Measurements from ENCODE around the gene CAMKK1. TPM values are rescaled to one million over a fixed set of nuclear protein-coding genes. Genes with fewer than 3 reads are reported as not detected.
A peak's percentile ranks its signal among the peaks of the same experiment; 100 is the strongest.

The CAMKK1 gene
- total and polyA plus RNA-seq, 2 of the 4 experiments (the other 2 are of a cell fraction), result 4.1 to 8.2 TPM

DNA sequence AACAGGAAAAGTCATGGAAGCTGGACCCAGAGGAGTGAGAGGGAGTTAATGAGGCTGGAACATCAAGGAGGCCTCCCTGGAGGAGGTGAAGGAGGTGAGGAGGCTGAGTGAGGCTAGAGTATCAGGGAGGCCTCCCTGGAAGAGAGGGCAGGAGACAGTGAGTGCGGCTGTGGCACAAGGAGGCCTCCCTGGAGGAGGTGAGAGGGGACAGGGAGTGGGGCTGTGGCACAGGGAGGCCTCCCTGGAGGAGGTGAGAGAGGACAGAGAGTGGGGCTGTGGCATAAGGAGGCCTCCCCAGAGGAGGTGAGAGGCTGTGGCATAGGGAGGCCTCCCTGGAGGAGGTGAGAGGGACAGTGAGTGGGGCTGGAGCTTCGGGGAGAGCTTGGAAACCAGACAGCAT, 5.5 kb downstream of the CAMKK1 start:
- Histone ChIP-seq H3K23ac (ENCODE audit: low read depth, low read length) (no peak overlapping the region), H3K79me1 (ENCODE audit: low read depth in 1 of 2, low read length in 2 of 2) (peaks cover 14 to 56% of the 10 kb centered on the region in 2 experiments; a peak in 3 of 4 replicates), H4K20me1 (ENCODE audit: insufficient read depth, low read length) (peaks cover 6% of the 10 kb centered on the region; the same call in 1 of the 2 replicates), H2BK120ac (ENCODE audit: low read depth, low read length) (no peak overlapping the region), H4K5ac (ENCODE audit: low read depth, low read length) (no peak overlapping the region), H2BK5ac (ENCODE audit: low read depth, low read length, poor library complexity, severe bottlenecking) (peak overlapping the region; percentile 86), H3K14ac (replicated peaks; ENCODE audit: low read depth, low read length) (no peak overlapping the region), H2BK20ac (ENCODE audit: low read depth, low read length) (no peak overlapping the region), H3K18ac (ENCODE audit: low read depth, low read length) (no peak overlapping the region), H3K4ac (ENCODE audit: low read depth, low read length) (0 out of 2 replicates have a peak overlapping the region, but pooled peaks have one; percentile 81), H3K56ac (ENCODE audit: extremely low read depth, insufficient read depth, low read length) (no peak overlapping the region), H3K27ac (ENCODE audit: insufficient read depth, low read length) (no peak overlapping the region), H3K9ac (ENCODE audit: low read depth, low read length) (no peak overlapping the region), H3K4me2 (ENCODE audit: low read depth, low read length) (no peak overlapping the region), H3K27me3 (ENCODE audit: control insufficient read depth, insufficient read depth, low read length) (no peaks in the 10 kb centered on the region), H4K91ac (ENCODE audit: insufficient read depth, low read depth, low read length) (peak overlapping the region; percentile 81; the same call in 1 of the 2 replicates), H2AK9ac (replicated peaks; ENCODE audit: low read depth, low read length, poor library complexity) (peak overlapping the region; percentile 96), H2BK15ac (ENCODE audit: low read depth, low read length) (no peak overlapping the region; the same call in 2 of the 3 replicates), H3K4me1 (ENCODE audit: control insufficient read depth, insufficient read depth, low read length) (peaks cover 46% of the 10 kb centered on the region), H4K8ac (ENCODE audit: low read depth in 2 of 2, low read length in 2 of 2) (0 out of 4 replicates have a peak overlapping the region, but pooled peaks of 1 of the 2 experiments have one; percentile 9), H2AK5ac (ENCODE audit: low read depth, low read length) (peak overlapping the region; percentile 22), H3K4me3 (ENCODE audit: insufficient read depth, low read depth, low read length) (no peak overlapping the region), H3K36me3 (ENCODE audit: control insufficient read depth, insufficient read depth, low read length) (peaks cover 4% of the 10 kb centered on the region; the same call in 1 of the 2 replicates), H3K9me1 (ENCODE audit: insufficient read depth, low read length) (peaks cover 15% of the 10 kb centered on the region), H3K9me3 (ENCODE audit: control insufficient read depth, insufficient read depth, low read length) (no peaks in the 10 kb centered on the region), H2AFZ (replicated peaks; ENCODE audit: low read length, poor library complexity) (no peak overlapping the region)
- no TSS peak for BruUV-seq (replicated peaks)
- DNase-seq (no peak), ATAC-seq (ENCODE audit: low read depth) (no peak)
- POLR2A ChIA-PET (ENCODE audit: unreplicated experiment), result no interaction called here
- intact Hi-C loops (cut with micrococcal nuclease) (no loop called here), in situ Hi-C loops (cut with MboI; ENCODE audit: low sequenced_read_pairs) (no loop called here), dilution Hi-C loops (cut with HindIII; ENCODE audit: low sequenced_read_pairs, unreplicated experiment) (no loop called here)
- WGBS, 2 experiments (ENCODE audit: extremely low coverage in 2 of 2, insufficient read length in 1 of 2), result 100% methylated on average over 1 of the region's 2 CpGs; no CpG with 5 or more reads in 1 of the 2 experiments
- no peak for TF ChIP-seq MXI1 (IDR thresholded peaks at IDR 0.05; ENCODE audit: borderline replicate concordance, low read depth, low read length)
- no peak for TF ChIP-seq BHLHE40 (IDR thresholded peaks at IDR 0.05; ENCODE audit: low read depth, low read length)
- TF ChIP-seq CEBPB (IDR thresholded peaks at IDR 0.05; ENCODE audit: low read depth, low read length), result no peak
- TF ChIP-seq MAZ (IDR thresholded peaks at IDR 0.05; ENCODE audit: borderline replicate concordance, low read depth, low read length), result no peak
- TF ChIP-seq, protein P1, sequence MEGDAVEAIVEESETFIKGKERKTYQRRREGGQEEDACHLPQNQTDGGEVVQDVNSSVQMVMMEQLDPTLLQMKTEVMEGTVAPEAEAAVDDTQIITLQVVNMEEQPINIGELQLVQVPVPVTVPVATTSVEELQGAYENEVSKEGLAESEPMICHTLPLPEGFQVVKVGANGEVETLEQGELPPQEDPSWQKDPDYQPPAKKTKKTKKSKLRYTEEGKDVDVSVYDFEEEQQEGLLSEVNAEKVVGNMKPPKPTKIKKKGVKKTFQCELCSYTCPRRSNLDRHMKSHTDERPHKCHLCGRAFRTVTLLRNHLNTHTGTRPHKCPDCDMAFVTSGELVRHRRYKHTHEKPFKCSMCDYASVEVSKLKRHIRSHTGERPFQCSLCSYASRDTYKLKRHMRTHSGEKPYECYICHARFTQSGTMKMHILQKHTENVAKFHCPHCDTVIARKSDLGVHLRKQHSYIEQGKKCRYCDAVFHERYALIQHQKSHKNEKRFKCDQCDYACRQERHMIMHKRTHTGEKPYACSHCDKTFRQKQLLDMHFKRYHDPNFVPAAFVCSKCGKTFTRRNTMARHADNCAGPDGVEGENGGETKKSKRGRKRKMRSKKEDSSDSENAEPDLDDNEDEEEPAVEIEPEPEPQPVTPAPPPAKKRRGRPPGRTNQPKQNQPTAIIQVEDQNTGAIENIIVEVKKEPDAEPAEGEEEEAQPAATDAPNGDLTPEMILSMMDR (conservative IDR thresholded peaks at IDR 0.05; ENCODE audit: low read depth, low read length), result no peak
- no peak for TF ChIP-seq RFX5 (IDR thresholded peaks at IDR 0.05; ENCODE audit: low read depth, low read length)
- TF ChIP-seq SMC3 (IDR thresholded peaks at IDR 0.05; ENCODE audit: low read depth, low read length), result no peak
- no peak for TF ChIP-seq POLR2A (IDR thresholded peaks at IDR 0.05; ENCODE audit: low read depth, low read length)
- TF ChIP-seq, protein P2, sequence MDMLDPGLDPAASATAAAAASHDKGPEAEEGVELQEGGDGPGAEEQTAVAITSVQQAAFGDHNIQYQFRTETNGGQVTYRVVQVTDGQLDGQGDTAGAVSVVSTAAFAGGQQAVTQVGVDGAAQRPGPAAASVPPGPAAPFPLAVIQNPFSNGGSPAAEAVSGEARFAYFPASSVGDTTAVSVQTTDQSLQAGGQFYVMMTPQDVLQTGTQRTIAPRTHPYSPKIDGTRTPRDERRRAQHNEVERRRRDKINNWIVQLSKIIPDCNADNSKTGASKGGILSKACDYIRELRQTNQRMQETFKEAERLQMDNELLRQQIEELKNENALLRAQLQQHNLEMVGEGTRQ (IDR thresholded peaks at IDR 0.05; ENCODE audit: low read depth, low read length), result no peak
- TF ChIP-seq FOS (IDR thresholded peaks at IDR 0.05; ENCODE audit: low read depth, low read length), result no peak
- no peak for TF ChIP-seq RAD21 (IDR thresholded peaks at IDR 0.05; ENCODE audit: low read length)
- TF ChIP-seq, protein P3, sequence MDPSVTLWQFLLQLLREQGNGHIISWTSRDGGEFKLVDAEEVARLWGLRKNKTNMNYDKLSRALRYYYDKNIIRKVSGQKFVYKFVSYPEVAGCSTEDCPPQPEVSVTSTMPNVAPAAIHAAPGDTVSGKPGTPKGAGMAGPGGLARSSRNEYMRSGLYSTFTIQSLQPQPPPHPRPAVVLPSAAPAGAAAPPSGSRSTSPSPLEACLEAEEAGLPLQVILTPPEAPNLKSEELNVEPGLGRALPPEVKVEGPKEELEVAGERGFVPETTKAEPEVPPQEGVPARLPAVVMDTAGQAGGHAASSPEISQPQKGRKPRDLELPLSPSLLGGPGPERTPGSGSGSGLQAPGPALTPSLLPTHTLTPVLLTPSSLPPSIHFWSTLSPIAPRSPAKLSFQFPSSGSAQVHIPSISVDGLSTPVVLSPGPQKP (IDR thresholded peaks at IDR 0.05; ENCODE audit: borderline replicate concordance, low read depth, low read length), result no peak
- no peak for TF ChIP-seq NFE2L2 (IDR thresholded peaks at IDR 0.05; ENCODE audit: low read depth, low read length)
- CTCF ChIA-PET, result no interaction called here
